Measurements from ENCODE around the gene SELENOK. TPM values are rescaled to one million over a fixed set of nuclear protein-coding genes. Genes with fewer than 3 reads are reported as not detected.

The SELENOK gene
- total RNA-seq, 4 donors from 2014 or later = 23.0 to 47.2 (median 30.1) TPM

DNA sequence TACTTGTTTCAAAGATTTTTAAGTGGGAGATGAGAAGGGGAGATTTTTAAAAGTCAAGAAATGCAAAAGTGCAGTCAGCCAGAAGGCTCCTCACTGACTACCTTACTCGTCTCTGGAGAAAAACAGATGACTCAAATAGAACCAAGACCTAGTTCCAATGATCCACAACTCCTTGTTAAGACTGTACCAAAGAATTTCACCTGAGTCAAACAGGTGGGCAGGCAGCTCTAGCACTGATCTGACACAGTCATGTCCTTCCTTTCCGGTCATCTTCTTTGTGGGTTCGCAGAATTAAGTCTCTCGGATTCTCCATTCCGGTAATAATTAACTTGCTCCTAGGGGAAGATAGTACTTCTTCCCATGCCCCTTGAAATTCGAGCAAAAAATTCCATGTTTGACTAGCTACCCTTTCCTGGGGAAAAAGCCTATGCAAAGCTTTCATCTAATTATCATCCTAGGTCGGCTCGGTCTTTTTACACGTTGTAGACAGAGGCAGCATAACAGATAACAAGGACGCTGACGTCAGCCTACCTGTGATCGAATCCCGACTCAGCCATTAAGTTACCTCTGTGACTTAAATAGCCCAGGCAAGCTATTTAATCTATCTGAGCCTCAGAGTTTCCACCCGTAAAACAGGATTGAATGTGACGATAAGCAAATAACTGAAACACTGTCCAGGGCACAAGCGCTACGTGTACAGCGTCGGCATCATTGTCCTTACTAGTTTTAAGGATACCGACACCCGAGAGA, 758 bp downstream of the SELENOK start:
- TF ChIP-seq, protein P1, sequence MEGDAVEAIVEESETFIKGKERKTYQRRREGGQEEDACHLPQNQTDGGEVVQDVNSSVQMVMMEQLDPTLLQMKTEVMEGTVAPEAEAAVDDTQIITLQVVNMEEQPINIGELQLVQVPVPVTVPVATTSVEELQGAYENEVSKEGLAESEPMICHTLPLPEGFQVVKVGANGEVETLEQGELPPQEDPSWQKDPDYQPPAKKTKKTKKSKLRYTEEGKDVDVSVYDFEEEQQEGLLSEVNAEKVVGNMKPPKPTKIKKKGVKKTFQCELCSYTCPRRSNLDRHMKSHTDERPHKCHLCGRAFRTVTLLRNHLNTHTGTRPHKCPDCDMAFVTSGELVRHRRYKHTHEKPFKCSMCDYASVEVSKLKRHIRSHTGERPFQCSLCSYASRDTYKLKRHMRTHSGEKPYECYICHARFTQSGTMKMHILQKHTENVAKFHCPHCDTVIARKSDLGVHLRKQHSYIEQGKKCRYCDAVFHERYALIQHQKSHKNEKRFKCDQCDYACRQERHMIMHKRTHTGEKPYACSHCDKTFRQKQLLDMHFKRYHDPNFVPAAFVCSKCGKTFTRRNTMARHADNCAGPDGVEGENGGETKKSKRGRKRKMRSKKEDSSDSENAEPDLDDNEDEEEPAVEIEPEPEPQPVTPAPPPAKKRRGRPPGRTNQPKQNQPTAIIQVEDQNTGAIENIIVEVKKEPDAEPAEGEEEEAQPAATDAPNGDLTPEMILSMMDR (IDR thresholded peaks at IDR 0.05) = no peak
- TF ChIP-seq POLR2A (IDR thresholded peaks at IDR 0.05) = no peak
- WGBS, 2 donors = 5 to 7% methylated on average over 19 to 21 of the region's 21 CpGs
- DNase-seq (ENCODE audit: low spot score in 2 of 2) = no peak
- intact Hi-C loops (cut with DNase I; ENCODE audit: low total_unique reads) = no loop called here
- H3K4me3 ChIP-seq (ENCODE audit: low read depth, poor library complexity, severe bottlenecking) = peak overlapping the region; percentile 86

DNA sequence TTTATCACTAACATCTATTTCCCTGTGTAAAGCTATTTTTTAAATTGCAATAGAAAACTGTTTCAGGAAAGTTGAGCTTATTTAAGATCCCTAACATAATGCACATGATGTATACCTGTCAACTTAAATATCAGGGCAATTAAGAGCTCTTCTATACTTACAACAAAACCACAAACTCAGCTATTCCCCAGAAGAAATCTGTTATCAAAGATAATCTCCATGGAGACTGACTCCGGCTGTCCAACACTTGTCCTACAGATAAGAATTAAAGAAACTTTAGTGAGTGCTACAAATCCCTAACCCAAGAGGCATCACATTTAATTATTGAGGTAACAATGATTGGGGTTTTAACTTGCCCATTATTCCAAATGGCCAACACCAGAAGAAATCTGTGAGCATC, 3.4 kb downstream of the SELENOK start:
- TF ChIP-seq, protein P1 (IDR thresholded peaks at IDR 0.05) = no peak
- TF ChIP-seq POLR2A (IDR thresholded peaks at IDR 0.05) = no peak
- WGBS, 2 donors = 96 to 97% methylated on average over 1 of the region's 1 CpG
- no peak for DNase-seq (ENCODE audit: low spot score in 2 of 2)
- H3K4me3 ChIP-seq (ENCODE audit: low read depth, poor library complexity, severe bottlenecking) = no peak overlapping the region
- intact Hi-C loops (cut with DNase I; ENCODE audit: low total_unique reads) = no loop called here

DNA sequence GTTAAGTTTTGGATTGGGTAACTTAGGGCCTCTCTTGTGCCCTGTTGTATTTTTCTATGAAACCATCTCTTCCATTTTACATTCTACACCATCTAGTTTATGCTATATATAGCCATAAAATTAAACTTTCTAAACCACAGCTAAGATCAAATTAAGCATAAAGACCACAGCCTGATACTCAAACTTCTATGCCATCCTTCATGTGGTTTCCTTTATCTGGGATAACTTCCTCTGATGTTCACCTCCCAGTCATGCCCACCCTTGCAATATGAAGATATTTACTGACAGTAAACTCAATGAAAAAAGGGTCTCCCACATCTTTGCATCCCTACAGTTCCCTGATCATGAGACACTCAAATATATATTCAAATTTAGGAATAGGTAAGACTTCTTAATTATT, 4.2 kb downstream of the SELENOK start:
- intact Hi-C loops (cut with DNase I; ENCODE audit: low total_unique reads) = no loop called here
- TF ChIP-seq, protein P1 (IDR thresholded peaks at IDR 0.05) = no peak
- no peak for TF ChIP-seq POLR2A (IDR thresholded peaks at IDR 0.05)

DNA sequence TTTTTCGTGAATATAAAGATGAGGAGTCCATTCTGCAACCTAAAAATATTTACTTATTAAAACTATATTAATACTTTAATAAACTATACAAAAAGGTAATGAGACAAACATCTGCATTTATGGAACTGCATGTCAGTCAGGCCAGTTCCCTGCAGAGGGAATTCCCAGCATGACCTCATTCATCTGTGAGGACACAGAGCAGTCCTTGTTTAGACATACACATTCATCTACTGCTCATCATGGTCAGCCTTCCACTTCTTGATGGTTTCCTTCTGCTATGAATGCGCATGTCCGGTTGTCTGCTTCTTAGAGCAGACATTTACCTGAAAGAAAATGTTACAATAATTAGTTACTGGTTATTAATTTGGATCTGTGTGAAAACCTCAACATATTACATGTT, 6.4 kb downstream of the SELENOK start:
- no peak for TF ChIP-seq POLR2A (IDR thresholded peaks at IDR 0.05)
- TF ChIP-seq, protein P1 (IDR thresholded peaks at IDR 0.05) = no peak
- intact Hi-C loops (cut with DNase I; ENCODE audit: low total_unique reads) = no loop called here
- no peak for DNase-seq (ENCODE audit: low spot score in 2 of 2)
- WGBS, 2 donors = 90 to 91% methylated on average over 3 of the region's 3 CpGs
- no peak overlapping the region for H3K4me3 ChIP-seq (ENCODE audit: low read depth, poor library complexity, severe bottlenecking)

More for the DNA sequence above, 4.2 kb downstream of the SELENOK start:
- no peak for DNase-seq (ENCODE audit: low spot score in 2 of 2)
- no peak overlapping the region for H3K4me3 ChIP-seq (ENCODE audit: low read depth, poor library complexity, severe bottlenecking)

DNA sequence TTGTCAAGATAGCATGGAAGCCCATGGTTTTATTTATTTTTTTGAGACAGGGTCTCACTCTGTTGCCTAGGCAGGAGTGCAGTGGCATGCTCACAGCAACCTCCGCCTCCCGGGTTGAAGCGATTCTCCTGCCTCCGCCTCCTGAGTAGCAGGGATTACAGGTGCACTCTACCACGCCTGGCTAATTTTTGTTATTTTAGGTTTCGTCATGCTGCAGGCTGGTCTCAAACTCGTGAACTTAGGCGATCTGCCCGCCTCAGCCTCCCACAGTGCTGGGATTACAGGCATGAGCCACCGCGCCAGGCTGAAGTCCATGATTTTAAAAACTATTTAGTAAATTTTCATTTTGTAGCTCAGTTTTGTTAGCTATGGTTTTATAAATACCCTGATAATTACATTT, 7.0 kb downstream of the SELENOK start:
- 88 to 97% methylated on average over 11 of the region's 11 CpGs for WGBS, 2 donors
- H3K4me3 ChIP-seq (ENCODE audit: low read depth, poor library complexity, severe bottlenecking) = no peak overlapping the region
- TF ChIP-seq, protein P1 (IDR thresholded peaks at IDR 0.05) = no peak
- no peak for TF ChIP-seq POLR2A (IDR thresholded peaks at IDR 0.05)
- DNase-seq (ENCODE audit: low spot score in 2 of 2) = no peak
- intact Hi-C loops (cut with DNase I; ENCODE audit: low total_unique reads) = no loop called here

DNA sequence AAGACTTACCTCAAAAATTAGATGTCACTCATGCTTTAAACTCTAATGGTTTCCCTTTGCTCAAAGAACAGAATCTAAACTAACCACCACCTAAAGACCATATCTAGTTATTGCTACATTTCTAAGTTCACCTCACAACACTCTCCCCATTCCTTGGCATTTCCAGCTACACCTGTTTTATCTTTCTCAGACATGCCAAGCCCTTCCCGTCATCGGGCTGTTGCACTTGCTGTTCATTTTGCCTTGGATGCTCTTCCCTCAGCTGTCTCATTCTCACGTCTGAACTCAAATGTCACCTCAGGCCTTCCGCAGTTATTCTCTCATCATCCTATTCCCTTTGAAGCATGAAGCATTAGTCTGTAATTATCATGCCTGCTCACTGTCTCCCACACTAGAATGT, 8.7 kb downstream of the SELENOK start:
- H3K4me3 ChIP-seq (ENCODE audit: low read depth, poor library complexity, severe bottlenecking) = no peak overlapping the region
- 83 to 87% methylated on average over 4 of the region's 4 CpGs for WGBS, 2 donors
- no peak for TF ChIP-seq POLR2A (IDR thresholded peaks at IDR 0.05)
- TF ChIP-seq, protein P1 (IDR thresholded peaks at IDR 0.05) = no peak
- DNase-seq (ENCODE audit: low spot score in 2 of 2) = no peak
- intact Hi-C loops (cut with DNase I; ENCODE audit: low total_unique reads) = no loop called here
